Measurements from ENCODE around the gene EPHA2.
"Not testable (repeated sequence)": the region's sequence is repeated elsewhere in the genome, so short reads cannot be mapped to it uniquely, and the experiment has no call there.

EPHA2 gene

GRCh38 chr1:16171314-16172151 is 15.7 kb upstream of the EPHA2 start:
- no peak for DNase-seq (ENCODE audit: extremely low read depth, low read depth)
- TF ChIP-seq, protein P1, sequence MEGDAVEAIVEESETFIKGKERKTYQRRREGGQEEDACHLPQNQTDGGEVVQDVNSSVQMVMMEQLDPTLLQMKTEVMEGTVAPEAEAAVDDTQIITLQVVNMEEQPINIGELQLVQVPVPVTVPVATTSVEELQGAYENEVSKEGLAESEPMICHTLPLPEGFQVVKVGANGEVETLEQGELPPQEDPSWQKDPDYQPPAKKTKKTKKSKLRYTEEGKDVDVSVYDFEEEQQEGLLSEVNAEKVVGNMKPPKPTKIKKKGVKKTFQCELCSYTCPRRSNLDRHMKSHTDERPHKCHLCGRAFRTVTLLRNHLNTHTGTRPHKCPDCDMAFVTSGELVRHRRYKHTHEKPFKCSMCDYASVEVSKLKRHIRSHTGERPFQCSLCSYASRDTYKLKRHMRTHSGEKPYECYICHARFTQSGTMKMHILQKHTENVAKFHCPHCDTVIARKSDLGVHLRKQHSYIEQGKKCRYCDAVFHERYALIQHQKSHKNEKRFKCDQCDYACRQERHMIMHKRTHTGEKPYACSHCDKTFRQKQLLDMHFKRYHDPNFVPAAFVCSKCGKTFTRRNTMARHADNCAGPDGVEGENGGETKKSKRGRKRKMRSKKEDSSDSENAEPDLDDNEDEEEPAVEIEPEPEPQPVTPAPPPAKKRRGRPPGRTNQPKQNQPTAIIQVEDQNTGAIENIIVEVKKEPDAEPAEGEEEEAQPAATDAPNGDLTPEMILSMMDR (IDR thresholded peaks at IDR 0.05; ENCODE audit: low read depth, low read length) = no peak

DNA sequence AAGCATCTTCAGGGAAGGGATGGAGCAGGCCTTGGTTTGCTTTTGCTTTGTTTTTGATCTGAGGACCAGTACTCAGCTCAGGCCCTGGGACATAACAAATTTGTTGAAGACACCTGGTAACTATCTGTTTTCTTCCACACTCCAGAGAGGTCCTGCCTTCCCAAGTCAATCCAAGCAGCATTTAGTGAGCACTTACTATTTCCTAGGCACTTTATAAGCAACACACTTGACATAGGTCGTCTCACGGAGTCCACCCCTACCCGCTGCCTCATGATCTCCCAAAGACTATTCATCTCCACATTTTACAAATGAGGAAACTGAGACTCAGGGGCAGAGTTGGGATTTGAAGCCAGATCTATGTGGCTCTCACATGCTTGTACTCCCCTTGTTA is 14.4 kb upstream of the EPHA2 start:
- DNase-seq (ENCODE audit: extremely low read depth, low read depth) = no peak
- TF ChIP-seq, protein P1 (IDR thresholded peaks at IDR 0.05; ENCODE audit: low read depth, low read length) = no peak

GRCh38 chr1:16168622-16169360 is 12.9 kb upstream of the EPHA2 start:
- DNase-seq (ENCODE audit: extremely low read depth, low read depth) = no peak
- TF ChIP-seq, protein P1 (IDR thresholded peaks at IDR 0.05; ENCODE audit: low read depth, low read length) = no peak

DNA sequence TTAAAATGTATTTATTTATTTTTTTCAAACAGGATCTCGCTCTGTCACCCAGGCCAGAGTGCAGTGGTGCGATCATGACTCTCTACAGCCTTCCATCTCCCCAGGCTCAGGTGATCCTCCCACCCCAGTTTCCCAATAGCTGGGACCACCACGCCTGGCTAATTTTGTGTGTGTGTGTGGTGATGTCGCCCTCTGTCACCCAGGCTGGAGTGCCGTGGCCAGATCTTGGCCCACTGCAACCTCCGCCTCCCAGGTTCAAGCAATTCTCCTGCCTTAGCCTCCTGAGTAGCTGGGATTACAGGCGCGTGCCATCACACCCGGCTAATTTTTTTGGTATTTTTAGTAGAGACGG is 12.3 kb upstream of the EPHA2 start:
- not testable (repeated sequence) for DNase-seq (ENCODE audit: extremely low read depth, low read depth)

DNA sequence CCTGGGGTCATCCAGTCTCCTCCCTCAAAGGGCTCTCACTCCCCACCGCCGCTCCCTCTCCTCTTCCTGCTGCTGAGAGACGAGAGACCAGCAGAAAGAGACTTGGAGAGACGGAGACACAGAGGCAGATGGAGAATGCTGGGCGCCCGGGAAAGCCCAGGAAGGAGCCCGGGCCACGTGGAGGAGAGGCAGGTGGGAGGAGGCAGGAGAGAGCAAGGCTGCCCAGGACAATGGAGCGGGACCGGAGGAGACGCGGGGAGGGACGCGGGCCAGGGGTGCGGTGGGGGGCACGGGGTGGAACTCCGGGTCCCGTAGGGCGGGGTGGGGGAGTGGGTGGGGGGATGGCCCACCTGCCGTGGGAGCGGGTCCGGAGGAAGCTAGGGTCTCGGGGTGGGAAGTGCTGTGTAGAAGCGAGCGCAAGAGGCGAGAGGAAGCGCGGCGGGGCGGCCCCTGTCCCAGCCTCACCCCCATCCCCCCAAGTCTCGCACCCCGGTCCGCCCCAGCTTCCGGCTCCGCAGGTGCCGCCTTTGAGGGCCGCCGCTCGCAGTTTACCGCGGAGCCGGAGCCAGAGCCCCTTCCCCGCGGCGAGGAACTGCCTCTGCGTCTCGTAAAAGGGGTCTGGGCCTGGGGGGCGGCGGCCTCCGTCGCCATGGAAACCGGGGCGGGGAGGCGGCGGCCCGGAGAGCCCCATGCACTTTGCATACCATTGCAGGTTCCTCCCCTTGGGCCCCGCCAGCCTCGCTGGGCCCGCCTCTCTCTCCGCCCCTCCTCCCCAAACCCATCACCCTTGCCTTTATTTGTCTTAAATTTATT is 11.7 kb upstream of the EPHA2 start:
- TF ChIP-seq, protein P1 (IDR thresholded peaks at IDR 0.05; ENCODE audit: low read depth, low read length) = no peak
- DNase-seq (ENCODE audit: extremely low read depth, low read depth) = no peak

DNA sequence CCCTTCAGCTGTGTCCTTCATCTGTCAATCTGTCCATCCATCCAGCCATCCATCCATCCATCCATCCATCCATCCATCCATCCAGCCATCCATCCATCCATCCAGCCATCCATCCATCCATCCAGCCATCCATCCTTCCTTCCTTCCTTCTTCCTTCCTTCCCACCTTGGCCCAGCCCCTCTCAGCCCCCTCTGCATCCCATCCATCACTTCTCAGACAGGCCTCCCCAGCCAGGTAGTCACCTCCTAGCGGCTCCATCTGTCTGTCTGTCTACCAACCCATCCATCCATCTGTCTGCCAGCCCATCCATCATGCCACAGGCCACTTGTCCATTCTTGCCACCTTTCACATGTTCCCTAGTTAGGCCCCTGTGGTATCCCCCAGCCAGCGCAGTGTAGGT is 10.2 kb upstream of the EPHA2 start:
- TF ChIP-seq, protein P1 (IDR thresholded peaks at IDR 0.05; ENCODE audit: low read depth, low read length) = no peak

DNA sequence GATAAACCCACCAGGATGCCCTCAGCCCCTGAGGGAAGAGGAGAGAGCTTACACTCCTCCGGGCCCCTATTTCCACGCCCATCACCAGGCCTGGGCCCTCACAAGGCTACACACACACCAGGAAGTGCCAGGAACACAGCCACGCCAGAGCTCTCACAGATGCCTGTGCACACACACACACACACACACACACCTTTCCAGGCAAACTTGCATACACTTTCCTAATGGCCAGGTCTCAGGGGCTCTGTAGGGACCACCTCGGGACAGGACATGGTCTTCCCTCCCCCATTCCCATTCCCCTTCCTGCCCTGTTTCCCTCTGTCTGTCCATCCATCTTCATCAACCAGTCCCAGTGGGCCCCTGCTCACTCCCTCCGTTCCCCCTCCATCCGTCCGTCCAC is 9.7 kb upstream of the EPHA2 start:
- TF ChIP-seq, protein P1 (IDR thresholded peaks at IDR 0.05; ENCODE audit: low read depth, low read length) = no peak
- no peak for DNase-seq (ENCODE audit: extremely low read depth, low read depth)

More for the DNA sequence above, 10.2 kb upstream of the EPHA2 start:
- DNase-seq (ENCODE audit: extremely low read depth, low read depth) = no peak
